T-helper 1 cell (primary cell): ENCODE data around the gene KPNB1.

ENCODE experiments used
- DNase-seq, 5 donors: peaks; one replicate each; pipeline ENCODE4 v3.0.0-alpha.2; 2012 to 2020
- total RNA-seq, 4 donors: gene quantifications; one replicate each; lab custom pipeline; 2026; lab: John Stamatoyannopoulos, UW

The KPNB1 gene
- 214 to 285 (median 281) reads per million in 4 donors for total RNA-seq

DNA sequence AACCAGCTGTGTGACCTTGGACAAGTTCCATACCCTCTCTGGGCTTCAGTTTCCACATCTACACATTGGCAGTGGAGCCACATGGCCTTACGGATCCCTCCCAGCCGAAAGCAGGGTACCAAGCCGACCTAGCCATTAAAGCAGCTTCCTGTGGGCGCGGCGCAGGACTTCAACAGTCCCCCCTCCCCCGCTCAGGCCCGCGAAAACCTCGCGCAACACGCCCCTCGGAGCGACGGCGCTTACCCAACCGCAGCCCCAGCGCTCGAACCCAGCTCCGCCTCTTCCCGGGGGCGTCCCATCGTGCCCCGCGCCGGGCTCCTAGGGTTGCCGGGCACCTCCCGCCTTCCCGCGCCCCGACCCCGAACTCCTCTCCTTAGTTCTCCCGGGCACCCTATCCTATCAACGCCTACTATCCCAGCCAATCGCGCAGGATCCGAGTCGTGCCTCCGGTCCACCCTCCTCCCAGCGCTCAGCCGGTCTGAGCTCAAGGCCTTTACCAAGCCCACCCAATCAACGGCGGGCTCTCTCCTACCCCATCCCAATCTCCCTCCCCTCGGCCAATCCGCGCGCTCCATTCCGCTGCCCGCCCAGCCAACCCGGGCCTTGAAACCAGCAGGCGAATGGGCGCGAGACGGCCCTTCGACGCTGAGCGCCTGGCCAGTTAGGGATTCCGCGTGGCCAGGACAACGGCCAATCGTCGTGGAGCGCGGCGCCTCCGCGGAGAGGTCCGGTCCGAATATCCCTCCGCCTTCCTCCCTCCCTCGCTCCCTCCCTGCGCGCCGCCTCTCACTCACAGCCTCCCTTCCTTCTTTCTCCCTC lies at the start of gene KPNB1:
KPNB1 (plus strand) TSS at position 767 of the 819 bp plus-strand sequence. CDS start 326 bp downstream, outside the sequence.
- DNase-seq = peak; percentile 96 to 100 (median 97)

DNA sequence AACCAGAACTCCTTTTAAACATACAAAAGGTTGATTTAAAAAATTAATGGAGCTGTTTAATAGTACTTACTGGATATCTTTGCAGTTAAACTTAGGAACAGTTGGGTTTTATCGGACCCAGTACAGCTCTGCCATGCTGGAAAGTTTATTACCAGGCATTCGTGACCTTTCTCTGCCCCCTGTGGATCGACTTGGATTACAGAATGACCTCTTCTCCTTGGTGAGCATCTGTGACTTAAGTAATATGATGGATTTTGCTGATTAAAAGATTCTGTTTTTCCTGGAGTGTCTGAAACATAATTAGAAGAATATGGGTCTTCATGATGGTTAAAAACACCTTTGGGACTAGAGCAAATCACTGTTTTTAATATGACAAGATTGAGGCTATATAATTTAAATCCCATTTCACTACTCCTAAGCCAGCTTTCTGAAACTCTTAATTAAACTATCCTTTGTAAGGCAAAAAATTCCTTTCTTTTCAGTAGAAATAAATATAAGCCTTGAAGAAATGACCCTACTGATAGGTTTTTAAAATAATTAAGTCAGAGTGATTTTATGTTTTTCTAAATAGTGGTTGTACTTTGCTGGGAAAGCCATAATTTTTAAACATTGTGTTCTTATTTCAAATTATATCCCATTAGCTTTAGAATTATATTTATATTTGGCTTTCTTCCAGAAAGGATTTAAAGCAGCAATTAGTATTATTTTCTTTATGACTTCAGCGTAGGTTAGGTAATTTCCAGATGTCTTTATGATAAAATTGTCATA lies 45.7 kb upstream of the KPNB1 start:
- no peak for DNase-seq

DNA sequence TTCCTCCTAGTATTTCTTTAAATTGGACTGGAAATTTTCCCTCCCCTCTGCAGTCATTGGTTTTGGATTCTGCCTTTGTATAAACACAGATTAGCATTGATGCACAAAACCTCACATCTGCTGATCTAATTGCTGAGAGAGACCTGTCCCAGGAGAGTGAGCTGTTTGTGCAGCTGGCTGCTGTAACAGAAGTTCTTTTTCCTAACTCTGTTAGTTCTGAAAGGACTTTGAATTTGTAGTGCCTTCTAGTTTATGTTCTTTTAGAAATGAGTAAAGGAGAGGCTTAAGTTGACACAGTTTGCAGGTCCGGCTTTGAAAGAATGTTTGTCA lies 45.2 kb upstream of the KPNB1 start:
- DNase-seq = no peak

DNA sequence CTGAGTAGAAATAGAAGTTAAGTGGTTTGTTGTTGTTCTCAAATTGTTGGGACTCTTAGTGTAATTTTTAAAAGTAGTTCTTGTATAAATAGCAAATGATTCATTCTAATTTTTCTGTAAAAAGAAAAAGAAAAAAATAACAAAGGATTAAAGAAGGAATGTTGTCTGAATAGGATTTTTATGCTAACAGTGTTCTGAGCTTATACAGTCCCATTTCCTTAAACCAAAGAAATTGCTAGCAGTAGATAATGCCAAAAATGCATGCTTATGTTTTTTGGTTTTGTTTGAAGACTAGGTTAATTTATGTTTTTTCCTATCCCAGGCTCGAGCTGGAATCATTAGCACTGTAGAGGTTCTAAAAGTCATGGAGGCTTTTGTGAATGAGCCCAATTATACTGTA lies 44.7 kb upstream of the KPNB1 start:
- DNase-seq = no peak

DNA sequence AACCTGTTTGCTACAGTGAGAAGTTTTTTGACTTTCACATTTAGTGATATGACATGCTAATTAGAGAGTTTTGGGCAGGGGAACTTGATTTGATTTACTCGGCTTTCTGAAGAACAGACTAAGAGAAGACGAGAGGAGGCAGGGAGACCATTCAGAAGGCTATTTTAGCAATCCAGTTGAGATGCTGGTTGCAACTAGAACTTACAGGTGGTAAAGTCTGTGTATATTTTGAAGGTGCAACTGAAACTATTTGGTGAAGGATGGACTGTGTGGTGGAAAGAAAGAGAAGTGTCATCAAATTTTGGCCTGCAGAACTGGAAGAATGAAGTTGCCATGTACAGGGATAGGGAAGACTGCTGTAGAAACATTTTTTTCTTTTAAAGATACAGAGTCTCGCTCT lies 42.2 kb upstream of the KPNB1 start:
- no peak for DNase-seq

DNA sequence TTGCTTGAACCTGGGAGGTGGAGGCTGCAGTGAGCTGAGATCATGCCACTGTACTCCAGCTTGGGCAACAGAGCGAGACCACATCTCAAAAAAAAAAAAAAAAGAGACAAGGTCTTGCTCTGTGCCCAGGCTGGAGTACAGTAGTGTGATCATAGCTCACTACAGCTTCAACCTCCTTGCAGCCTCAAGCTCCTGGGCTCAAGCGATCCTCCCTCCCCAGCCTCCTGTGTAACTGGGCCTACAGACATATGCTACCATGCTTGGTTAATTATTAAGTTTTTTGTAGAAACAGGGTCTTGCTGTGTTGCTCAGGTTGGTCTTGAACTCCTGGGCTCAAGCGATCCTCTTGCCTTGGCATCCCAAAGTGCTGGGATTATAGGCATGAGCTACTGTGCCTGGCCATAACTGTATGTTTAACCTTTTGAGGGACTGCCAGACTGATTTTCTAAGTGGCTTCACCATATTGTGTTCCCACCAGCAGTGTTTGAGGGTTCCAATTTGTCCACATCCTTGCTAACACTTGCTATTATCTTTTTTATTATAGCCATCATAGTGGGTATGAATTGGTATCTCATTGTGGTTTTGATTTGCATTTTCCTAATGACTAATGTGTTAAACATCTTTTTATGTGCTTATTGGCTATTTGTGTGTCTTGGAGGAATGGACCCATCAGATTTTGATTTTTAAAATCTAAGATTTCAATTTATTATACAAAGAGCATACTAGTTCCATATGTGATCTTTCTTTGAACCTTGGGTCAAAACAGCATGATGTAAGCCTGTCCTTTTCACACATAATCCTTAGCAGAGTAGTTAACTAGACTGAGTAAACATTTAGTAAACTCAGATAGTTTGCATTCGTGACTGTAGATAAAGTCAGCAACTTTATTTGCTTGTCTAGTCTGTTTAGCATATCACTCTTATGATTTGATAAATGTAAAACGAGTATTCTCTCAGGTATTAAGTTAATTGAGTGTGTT lies 38.1 kb upstream of the KPNB1 start:
- DNase-seq = no peak

DNA sequence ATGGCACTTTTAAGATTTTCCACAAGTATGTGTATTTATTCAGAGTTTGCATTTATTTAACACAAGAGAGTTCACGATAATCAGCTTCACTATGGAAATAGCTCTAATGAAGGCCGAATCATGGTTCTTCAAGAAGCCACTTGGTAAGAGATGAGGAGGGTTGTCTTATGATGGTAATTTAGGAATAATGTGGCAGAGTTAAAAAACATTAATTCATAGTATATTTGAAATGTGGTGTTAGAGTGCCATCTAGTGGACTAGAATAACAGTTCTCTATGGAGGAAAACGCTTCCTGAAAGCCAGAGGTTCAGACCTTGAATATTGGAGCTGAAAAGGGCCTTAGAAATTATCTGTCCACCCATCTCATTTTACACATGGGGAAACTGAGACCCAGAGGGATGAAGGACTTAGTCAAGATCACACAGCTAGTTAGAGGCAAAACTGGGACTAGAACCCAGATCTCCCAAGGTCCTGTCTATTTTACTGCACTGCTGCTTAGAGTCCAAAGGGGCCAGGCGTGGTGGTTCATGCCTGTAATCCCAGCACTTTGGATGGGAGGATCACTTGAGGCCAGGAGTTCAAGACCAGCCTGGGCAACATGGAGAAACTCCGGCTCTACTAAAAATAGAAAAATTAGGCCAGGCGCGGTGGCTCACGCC lies 33.8 kb upstream of the KPNB1 start:
- DNase-seq = peak in 1 of 5 donors; percentile 47

DNA sequence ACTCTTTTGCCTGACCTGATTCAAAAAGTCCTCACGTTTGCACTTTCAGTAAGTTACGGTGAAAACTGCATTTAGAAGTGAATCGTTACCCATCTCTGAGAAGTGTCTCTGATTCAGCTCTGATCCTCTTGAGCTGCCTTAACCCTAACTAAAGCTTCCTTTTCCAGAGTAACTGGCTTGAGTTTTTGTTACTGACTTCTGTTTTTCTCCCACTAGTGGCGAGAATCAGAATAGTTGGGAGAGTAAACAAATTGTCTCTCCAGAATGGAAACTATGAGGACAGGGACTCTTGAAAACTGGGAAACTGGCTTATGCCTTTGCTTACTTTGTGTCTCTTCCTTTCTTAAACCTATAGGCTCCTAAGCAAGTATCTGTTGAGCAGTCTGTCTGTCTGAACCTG lies 31.3 kb upstream of the KPNB1 start:
- no peak for DNase-seq

DNA sequence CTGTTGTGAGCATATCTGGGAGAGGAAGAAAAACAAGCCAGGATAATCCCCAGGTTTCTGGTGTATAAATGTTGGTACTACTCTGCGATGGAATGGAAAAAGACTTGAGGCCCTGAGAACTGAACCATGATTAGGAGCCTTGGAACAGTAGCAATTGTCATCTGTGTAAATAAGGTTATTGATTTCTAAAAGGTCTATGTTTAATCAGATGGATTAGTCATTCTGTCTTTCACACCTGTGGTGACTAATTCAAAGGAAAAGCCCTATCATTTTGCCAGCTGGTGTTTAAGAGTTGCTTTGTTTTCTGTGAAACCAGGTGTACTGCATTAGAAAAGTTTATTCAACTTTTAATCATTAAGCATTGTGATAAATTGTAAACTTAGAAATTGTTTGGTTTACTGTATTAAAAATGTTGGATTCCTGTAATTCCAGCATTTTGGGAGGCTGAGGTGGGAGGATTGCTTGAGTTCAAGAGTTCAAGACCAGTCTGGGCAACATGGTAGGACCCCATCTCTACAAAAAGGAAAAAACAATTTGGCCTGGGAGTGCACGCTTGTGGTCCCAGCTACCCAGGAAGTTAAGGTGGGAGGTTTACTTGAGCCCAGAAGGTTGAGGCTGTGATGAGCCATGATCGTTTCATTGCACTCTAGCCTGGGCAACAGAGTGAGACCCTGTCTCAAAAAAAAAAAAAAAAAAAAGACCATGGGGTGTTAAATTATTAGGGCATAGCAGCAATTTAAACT lies 29.0 kb upstream of the KPNB1 start:
- peak in 1 of 5 donors; percentile 28 for DNase-seq

DNA sequence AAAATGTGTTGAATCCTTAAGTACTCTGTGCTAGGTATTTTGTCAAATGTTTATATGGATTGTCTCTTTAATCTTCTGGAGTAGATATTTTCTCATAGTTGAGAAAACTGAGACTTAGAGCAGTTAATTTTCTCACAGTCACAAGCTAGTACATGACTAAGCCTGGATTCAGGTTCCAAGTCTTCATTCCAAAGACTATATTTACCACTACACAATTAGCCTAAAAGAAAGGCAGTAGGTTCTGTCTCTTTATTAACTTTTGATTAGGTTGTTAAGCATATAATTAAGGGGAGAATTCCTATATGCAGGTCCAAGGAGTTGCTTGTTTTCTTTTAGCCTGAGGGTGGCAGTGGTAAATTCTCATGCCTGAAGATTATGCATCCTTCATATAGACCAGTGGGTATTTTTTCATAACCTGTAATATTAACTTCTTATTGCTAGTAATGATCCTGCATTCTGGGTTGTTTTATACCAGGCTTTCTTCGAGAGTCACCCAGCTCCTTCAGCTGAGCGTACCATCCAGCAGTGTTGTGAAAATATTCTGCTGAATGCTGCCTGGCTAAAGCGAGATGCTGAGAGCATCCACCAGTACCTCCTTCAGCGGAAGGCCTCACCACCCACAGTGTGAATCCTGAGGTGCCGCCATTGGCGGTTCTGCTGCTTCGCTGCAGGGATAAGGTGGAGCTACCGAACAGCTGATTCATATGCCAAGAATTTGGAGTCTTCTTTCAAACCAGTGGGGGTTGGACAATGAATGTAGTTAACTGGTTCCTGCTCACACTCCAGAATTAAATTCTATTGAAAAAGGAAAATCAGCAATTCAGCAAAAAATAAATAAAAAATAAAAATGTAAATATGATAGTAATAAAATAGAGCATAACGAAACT lies 28.2 kb upstream of the KPNB1 start:
- DNase-seq = no peak

DNA sequence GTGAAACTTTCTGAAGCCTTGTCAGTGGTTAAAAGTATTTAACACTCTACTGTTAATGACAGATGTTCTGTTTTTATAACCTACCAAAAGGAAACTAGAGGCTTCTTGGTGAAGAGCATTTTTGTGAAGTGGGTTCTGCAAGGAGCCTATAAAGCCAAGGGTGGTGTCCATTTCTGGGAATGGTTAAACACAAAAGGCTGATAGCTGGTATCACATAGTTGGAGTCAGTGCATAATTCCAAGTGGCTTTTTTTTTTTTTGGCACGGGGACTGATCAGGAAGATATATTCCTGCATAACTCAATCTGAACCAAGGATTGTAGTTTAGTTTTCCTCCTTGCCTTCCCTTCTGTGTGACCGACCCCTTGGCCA lies 27.6 kb upstream of the KPNB1 start:
- no peak for DNase-seq

DNA sequence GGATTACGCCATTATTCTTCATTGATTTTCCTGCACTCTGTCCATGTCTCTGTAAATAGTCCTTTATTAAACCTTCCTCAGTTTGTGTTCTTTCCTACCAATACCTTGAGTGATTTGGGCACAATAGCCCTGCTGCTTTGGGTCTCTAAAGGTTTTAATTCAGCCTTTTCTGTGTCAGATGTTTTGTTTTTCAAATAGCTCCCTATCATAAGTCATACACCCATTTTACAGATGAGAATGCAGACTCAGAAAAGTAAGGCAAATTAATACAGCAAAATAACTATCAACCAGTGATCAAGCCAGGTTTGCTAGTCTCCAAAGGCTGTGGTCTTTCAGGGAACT lies 25.0 kb upstream of the KPNB1 start:
- no peak for DNase-seq

DNA sequence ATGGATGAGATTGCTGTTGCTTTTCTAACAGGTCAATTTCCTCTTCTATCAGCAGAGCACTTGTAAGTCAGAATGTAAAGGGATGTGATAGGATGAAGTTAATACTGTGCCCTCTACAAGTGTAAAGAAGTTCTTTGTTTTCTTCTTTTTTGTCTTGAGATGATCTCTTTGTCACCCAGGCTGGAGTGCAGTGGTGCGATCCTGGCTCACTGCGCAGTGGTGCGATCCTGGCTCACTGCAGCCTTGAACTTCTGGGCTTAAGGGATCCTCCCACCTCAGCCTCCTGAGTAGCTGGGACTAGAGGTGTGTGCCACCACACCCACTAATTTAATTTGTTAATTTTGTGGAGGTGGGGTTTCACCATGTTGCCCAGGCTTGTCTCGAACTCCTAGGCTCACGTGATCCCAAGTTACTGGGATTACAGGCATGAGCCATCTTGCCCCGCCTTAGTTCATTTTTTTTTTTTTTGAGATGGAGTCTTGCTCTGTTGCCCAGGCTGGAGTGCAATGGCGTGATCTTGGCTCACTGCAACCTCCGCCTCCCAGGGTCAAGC lies 21.6 kb upstream of the KPNB1 start:
- DNase-seq = no peak

DNA sequence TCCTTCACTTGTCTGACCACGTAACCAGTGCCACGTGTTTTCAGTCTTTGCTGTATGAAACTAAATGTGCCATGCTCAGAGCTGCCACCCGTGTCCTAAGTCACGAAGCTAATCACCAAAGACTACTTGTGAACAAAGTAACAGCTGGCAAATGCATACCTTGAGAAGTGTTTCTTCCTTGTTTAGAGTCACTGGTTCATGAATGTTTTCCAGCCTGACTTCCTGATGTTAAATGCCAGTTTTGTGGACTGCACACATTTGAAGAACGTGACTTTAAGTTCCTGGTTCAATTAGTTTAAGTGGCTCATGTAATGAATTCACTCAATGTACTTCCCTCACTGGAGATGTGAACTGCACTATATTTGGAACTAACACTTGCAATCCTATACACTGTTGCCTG lies 19.9 kb upstream of the KPNB1 start:
- no peak for DNase-seq

DNA sequence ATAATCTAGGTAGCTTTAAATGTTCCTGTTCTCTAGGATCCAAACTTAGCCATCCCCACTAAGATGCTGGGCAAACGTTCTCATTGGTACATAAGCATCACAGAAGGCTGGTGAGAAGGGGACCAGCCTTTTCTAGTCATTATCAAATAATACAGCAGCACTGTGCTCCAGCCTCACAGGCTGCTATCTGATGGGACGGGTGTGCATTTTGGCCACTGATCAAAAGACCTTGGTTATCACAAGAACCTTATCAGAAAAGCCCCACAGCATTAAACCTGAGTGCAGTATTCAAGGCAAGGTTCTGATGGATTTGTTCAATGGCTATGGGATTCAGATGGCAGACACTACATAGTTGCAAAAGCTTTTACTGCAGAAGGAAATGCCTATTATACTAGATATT lies 19.1 kb upstream of the KPNB1 start:
- no peak for DNase-seq

DNA sequence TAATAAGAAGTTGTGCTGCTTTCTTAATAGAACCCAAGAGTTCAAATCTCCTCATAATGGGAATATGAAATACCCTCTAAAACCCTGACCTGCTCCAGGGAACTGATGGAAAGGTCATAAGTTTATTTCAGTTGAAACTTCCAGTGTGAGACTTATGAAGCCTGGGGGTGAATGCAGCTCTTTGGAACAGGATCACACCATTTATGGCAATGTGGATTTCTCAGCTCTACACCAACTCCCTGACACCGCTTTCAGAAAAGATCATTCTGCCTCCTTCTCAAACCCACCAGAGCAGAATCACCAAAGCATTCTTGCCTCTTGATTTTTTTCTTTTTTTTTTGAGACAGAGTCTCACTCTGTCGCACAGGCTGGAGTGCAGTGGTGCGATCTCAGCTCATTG lies 16.7 kb upstream of the KPNB1 start:
- DNase-seq = no peak

DNA sequence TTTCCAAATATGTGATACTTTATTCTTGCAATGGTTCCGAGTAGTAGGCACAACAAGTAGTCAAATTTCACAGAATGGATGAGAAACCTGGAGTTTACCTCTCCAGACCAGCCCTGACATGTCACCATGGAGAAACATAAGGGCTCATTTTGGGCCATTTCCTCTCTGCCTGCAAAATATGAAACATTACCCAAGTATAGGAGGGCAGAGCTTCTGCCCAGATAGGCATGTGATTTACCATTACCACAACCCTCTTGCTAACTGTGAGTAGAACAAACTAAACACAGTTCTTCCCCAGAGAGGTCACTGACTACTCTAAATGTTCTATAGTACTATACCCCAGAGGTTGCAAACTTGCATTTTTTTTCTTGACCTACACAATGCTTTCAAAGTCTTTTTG lies 15.7 kb upstream of the KPNB1 start:
- DNase-seq = no peak

DNA sequence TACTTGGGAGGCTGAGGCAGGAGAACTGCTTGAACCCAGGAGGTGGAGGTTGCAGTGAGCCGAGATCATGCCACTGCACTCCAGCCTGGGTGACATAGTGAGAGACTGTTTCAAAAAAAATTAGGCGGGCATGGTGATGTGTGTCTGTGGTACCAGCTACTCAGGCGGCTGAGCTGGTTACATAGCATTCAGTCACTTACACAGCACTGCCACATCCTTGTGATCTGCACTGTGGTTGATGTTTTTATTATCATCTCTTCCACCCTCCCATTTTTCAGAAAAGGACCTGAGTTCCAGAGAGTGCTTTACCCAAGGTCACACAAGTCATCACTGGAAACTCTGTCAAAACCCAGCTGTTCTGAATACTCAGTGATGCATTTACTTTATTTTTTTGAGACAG lies 14.8 kb upstream of the KPNB1 start:
- DNase-seq = no peak

DNA sequence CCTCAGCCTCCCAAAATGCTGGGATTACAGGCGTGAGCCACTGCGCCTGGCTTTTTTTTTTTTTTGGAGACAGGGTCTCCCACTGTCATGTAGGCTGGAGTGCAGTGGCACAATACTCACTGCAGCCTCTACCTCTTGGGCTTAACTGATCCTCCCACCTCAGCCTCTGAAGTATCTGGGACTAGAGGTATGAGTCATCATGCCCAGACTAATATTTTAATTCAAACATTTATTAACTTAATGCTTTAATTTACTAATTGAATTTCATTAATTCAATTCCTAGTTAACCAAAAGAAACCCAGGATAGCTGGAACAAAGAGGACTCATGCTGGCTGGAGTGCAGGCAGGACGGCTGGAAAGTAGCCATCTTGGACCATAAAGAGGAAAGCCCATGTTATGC lies 14.0 kb upstream of the KPNB1 start:
- DNase-seq = no peak

DNA sequence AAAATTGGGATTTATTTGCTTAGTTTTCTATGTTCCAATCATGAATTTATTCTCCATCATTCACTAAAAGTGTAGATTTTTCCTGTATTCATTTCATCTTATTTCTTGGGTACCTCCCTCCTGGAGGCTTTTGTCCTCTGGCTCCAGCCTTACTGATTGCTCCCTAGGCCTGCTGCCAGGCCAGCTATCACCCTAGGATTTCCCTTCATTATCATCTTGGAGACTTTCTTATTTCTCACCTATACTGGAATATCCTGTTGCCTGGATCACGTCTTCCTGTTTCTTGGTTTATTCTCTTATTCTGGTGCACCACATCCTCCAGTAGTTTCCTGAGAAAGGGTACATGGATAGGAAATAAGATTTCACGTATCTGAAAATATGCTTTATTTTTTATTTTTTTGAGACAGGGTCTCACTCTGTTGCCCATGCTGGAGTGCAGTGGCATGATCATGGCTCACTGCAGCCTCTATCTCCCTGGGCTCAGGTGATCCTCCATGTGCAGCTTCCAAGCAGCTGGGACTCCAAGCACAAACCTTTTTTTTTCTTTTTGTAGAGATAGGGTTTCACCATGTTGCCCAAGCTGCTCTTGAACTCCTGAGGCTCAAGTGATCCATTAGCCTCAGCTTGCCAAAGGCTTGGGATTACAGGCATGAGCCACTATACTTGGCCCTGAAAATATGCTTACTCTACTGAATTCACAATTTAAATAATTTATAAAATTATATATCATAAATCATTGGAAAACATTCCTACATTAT lies 13.3 kb upstream of the KPNB1 start:
- DNase-seq = no peak
